Stimulated activated CD4-positive, alpha-beta T cell treated with anti-CD3 and anti-CD28 coated beads, Interleukin-15, amount 100 ng/mL, for 1 hour (primary cell): Measurements from ENCODE around the gene PRR20G.

Experiments
- DNase-seq, 2 donors: peaks; one replicate each; pipeline ENCODE4 v3.0.0-alpha.2; 2020; ENCODE audit warnings: low read depth in 1 of 2, low spot score in 1 of 2

Gene PRR20G

DNA sequence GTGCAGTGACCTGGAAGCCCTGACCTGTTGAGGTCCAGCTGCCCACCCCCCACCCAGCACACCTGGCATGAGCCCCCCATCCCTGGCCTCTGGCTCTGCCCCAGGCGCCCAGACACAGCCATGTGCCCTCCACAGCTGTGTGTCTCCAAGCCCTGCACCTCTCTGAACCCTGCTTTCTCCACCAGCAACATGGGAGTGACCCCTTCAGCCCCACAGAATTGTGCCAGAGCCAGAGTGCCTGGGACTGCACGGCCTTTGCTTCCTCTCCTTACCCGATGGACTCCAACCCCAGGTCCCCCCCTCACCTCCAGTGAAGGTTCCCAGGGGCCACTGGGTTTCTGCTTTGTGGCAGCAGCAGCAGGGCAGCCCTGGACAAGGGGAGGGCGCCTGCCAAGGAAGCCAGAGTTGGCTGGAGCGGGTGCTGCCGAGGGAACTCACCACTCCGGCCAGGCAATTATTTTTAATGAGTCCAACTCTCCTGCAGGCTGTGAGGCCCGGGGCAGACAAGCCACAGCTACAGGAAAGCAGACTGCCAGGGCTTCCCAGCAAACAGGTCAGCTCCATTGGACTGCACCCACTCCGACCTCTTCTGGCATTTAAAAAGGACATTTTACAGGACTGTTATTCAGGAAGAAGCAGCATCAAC lies 24.1 kb downstream of the PRR20G start:
- DNase-seq = no peak

DNA sequence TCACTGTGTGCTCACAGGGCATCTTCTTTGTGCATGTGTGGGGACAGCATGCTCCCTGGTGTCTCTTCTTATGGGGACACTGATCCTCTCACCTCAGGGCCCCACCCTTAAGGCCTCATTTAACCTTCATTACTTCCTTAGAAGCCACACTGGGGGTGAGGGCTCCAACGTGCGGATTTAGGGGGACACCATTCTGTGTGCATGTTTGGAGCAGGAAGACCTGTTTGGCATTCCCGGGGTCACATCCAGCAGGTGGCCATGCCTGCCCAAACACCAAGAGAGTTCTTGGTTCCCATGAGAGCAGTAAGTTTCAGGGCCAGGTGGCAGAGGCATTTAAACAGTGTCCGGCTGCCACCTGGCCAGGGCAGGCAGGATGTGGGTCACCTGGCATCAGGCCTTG lies 24.8 kb downstream of the PRR20G start:
- no peak for DNase-seq

- DNase-seq = no peak
Measured at GRCh38 chr3:127262533-127262932, 25.3 kb downstream of the PRR20G start.

- DNase-seq = no peak
Measured at GRCh38 chr3:127261925-127262324, 25.9 kb downstream of the PRR20G start.

- DNase-seq = no peak
Measured at GRCh38 chr3:127260826-127261555, 26.9 kb downstream of the PRR20G start.

- DNase-seq = no peak
Measured at GRCh38 chr3:127260416-127260815, 27.4 kb downstream of the PRR20G start.

GRCh38 chr3:127259882-127260281 lies 28.0 kb downstream of the PRR20G start:
- DNase-seq = no peak

GRCh38 chr3:127258733-127259132 lies 29.1 kb downstream of the PRR20G start:
- DNase-seq = no peak

- DNase-seq = no peak
Measured at GRCh38 chr3:127257351-127257750, 30.5 kb downstream of the PRR20G start.

DNA sequence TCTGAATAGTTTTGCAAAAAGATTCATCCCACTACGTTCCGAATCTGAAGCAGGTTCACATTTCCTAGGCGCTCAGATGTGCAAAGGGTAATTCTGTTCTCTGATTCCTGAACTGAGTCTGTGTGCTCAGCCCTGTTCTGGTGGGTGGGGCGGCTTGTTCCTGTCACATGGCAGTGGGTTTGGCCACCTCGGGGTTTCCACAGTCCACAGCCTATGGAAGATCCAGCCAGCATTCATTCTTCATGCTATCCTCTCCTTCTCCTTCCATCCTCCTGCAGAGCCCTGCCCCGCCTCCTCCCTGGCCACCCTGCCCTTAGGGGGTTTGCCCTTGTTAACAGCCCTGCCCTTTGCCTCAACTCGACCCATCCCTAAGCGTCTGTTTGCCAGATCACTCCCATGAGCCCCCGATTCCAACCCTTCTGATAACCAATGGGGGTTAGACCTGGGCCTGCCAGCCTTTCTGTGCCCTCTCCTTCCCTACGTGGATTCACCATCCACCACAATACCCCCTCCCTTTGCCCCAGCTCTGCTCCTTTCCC lies 31.0 kb downstream of the PRR20G start:
- DNase-seq = no peak

- no peak for DNase-seq
Measured at GRCh38 chr3:127256138-127256537, 31.7 kb downstream of the PRR20G start.

DNA sequence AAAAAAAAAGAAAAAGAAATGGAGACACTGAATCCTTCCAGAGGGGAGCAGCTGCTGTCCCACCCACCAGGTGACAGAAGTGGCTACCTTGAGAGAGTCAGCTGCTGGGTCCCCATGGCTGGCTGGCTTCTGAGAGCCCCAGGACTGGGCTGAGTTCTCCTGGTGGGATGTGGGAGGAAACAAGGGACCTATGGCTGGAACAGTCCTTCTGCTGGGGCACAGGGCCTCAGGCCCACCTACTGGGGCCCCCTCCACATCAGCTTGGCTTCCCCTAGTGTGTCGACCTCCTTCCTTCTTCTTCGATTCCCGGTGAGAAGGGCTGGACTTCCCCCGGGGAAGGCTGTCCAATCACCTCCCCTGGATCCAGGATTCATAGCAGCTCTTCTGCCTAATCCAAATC lies 32.3 kb downstream of the PRR20G start:
- no peak for DNase-seq

DNA sequence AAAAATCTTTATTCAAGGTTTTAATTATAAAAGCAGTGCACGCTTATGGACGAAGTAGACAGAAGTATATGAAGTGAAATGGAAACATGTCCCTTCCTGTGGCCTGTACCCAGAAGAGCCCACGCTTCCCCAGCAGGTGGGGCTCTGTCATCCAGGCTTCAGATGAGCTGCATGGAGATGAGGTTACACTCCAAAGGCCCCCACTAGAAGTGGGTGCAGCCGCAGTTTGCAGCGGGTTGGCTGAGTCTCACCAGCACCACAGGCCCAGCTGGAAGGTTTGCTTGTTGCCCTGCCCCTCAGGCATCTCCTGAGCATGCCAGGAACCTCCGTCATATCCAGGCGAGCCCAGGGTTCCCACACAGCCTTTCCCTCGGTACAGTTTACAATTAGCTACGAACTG lies 33.1 kb downstream of the PRR20G start:
- DNase-seq = no peak

DNA sequence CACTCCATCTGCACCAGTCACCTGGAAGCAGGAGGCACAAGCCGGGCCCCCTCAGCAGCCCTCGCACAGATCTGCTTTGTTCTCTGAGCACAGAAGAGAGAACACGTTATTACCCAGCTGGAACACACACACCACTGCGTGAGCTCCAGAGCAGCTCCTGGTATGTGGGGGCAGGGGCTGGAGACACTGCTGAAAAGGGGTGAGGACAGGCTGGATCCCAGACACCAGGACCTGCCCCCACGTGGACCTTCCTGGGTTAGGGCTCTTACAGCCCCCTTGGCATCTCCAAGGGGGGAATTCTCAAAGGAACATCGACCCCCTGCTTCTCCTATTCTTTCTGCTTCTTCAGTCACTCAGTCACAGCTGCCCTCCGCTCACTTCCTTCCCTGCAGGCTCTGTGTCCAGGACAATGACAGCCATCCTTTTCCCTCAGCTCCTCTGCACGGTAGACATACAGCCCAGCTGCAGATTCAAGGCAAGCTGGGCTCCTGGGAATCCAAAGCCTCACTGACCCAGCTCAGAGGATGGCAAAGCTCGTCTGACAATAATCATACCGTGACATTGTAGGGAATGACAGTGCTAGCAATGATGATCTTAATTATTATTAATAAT lies 33.7 kb downstream of the PRR20G start:
- DNase-seq = no peak

DNA sequence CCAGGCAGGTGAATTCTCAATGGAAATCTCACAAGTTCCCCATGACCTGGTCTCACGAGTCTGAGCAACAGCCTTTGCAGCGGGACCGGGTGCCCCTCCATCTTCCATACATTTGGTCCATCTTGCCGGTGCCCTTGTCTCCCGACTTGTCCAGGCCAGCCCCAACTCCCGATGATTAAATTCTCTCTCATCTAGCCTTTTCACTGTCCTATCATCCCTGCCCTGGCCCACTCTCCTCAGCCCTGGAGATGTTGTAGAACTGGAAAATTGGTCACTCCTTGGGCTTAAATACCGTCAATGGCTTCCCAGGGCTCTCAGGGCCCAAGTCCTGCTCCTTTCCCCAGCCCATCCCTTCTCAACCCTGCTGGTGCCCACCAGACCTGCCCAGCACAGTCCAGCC lies 34.4 kb downstream of the PRR20G start:
- no peak for DNase-seq

- no peak for DNase-seq
Measured at GRCh38 chr3:127252446-127252845, 35.4 kb downstream of the PRR20G start.

GRCh38 chr3:127250032-127250431 lies 37.8 kb downstream of the PRR20G start:
- no peak for DNase-seq

DNA sequence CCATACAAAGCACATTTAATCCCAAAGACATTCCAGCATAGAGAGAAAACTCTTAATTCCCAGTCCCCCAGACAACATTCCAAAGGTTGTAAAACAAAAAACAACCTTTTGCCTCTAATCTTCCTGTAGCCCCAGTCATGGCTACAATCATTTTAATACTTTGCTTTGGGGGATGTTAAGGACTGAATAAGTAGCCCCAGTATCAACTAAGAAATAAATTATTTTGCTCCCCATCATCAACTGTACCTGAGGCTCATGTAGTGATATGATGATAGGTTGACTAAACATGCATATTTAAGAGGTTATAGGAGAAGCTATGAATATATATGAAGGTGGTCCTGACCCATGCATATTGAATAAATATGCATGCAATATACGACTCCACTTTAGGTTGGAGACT lies 40.6 kb downstream of the PRR20G start:
- DNase-seq = no peak

- DNase-seq = no peak
Measured at GRCh38 chr3:127238602-127239001, 49.2 kb downstream of the PRR20G start.

GRCh38 chr3:127237835-127238234 lies 50.0 kb downstream of the PRR20G start:
- no peak for DNase-seq

DNA sequence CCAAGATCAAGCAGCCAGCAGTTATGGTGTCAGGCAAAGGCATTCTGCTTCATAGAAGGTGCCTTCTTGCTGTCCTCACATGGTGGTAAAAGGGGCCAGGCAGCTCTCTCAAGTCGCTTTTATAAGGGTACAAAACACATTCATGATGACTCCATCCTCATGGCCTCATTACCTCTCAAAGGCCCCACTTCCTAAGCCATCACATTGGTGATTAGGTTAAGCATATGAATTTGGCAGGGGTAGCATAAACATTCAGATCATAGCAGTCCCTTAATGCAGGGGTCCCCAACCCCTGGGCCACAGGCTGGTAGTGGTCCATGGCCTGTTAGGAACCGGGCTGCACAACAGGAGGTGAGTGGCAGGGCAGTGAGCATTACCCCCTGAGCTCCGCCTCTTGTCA lies 52.1 kb downstream of the PRR20G start:
- DNase-seq = no peak

DNA sequence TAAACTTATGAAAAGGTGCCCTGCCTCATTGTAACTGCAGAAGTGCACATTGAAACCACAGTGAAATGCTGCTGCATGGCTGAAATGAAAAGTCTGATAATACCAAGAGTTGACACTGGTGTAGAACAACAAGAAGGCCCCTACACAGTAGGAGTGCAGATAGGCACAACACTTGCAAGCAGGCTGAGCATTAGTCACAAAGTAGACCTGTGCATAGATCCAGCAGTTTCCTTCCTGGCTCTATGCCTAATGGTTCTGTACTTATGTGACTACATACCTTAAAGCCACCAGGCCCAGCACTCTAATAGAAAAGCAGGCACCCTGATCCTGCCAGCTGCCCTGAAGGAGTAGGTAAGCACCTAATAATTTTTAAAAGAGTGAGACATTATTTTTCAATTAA lies 53.1 kb downstream of the PRR20G start:
- no peak for DNase-seq
